HepG2 (cell line): ENCODE measurements around the gene CSNK1G1. TPM values are rescaled to one million over a fixed set of nuclear protein-coding genes. Genes with fewer than 3 reads are reported as not detected.

Experiments used
- ATAC-seq: fragments of 200-7000 bp; cut with Tn5 transposase; 3 replicates; pipeline ENCODE4 v1.9.1; 2020; ENCODE audit warnings: mild to moderate bottlenecking, moderate library complexity
- BruUV-seq: library from RNA; stranded (reverse); fragments of 400-500 nt; replicated peaks from 2 replicates; lab custom pipeline; 2021; lab: Mats Ljungman, UMichigan
- CTCF ChIA-PET: fragments of 300-600 bp; formaldehyde crosslinking; extraction: SDS; loops from one replicate; lab custom pipeline; 2021; ENCODE audit warnings: low total read pairs, inconsistent platforms, low intra/inter-chr PET ratio; lab: Yijun Ruan, JAX
- POLR2A ChIA-PET: fragments of 350-600 bp; sonication (Branson Sonifier 250); formaldehyde crosslinking; loops from one replicate; lab custom pipeline; 2020; ENCODE audit warnings: antibody characterized with exemption, inconsistent platforms; lab: Yijun Ruan, JAX
- DNase-seq: peaks from one replicate; pipeline ENCODE4 v3.0.0-alpha.2; 2015; ENCODE audit warnings: low spot score
- FAIRE-seq: peaks from 3 replicates; lab custom pipeline; 2011; peaks lifted over from hg19 to GRCh38; lab: Jason Lieb, UNC
- H2AFZ ChIP-seq: one replicate; pipeline ENCODE4 v1.6.1; 2011; ENCODE audit warnings: low read length, inconsistent platforms
- H3K27ac ChIP-seq: fragments of 300-600 bp; 3 replicates; pipeline ENCODE4 v1.8.0; 2011; ENCODE audit warnings: mixed run types, mild to moderate bottlenecking, mixed read lengths, low read length, inconsistent platforms; ENCODE audit not compliant: insufficient read depth; ENCODE audit errors: extremely low read length
- H3K27me3 ChIP-seq, 2 experiments: fragments of 200-600 bp in 1 of 2; 2 replicates in 1 of 2; 3 replicates in 1 of 2; pipeline versions ENCODE4 v1.6.0 to v1.8.0; 2011; ENCODE audit warnings: low read length in 2 of 2, mild to moderate bottlenecking in 2 of 2, moderate library complexity in 2 of 2, inconsistent platforms in 1 of 2; ENCODE audit not compliant: insufficient read depth in 2 of 2, control insufficient read depth in 1 of 2
- H3K36me3 ChIP-seq, 2 experiments: fragments of 200-600 bp in 1 of 2; replicated peaks in 1 of 2; 2 replicates in 1 of 2; 3 replicates in 1 of 2; pipeline versions ENCODE4 v1.5.1 to v1.8.0; 2011; ENCODE audit warnings: low read length in 2 of 2, inconsistent platforms in 1 of 2; ENCODE audit not compliant: insufficient read depth in 2 of 2, control insufficient read depth in 1 of 2
- H3K4me1 ChIP-seq: 2 replicates; pipeline ENCODE4 v1.5.1; 2012; ENCODE audit warnings: low read length, inconsistent platforms; ENCODE audit not compliant: insufficient read depth
- H3K4me2 ChIP-seq: 2 replicates; pipeline ENCODE4 v1.6.0; 2011; ENCODE audit warnings: low read depth, low read length, inconsistent platforms
- H3K4me3 ChIP-seq, 3 experiments: fragments of 200-600 bp in 1 of 3; sonication (generic), shearing (Covaris generic) in 1 of 3; replicated peaks in 1 of 3; 2 replicates each; pipeline ENCODE4 v1.5.1; 2011 to 2016; ENCODE audit warnings: low read length in 3 of 3, inconsistent platforms in 2 of 3, low read depth in 2 of 3, mild to moderate bottlenecking in 2 of 3, control low read depth in 1 of 3, mixed read lengths in 1 of 3; ENCODE audit not compliant: insufficient read depth in 1 of 3
- H3K79me2 ChIP-seq: one replicate; pipeline ENCODE4 v1.6.1; 2011; ENCODE audit warnings: low read length, inconsistent platforms; ENCODE audit not compliant: insufficient read depth
- H3K9ac ChIP-seq: 2 replicates; pipeline ENCODE4 v1.6.0; 2011; ENCODE audit warnings: mild to moderate bottlenecking, low read depth, low read length, inconsistent platforms; ENCODE audit not compliant: insufficient read depth
- H3K9me3 ChIP-seq: 2 replicates; pipeline ENCODE4 v1.5.1; 2012; ENCODE audit warnings: mild to moderate bottlenecking, low read length
- H4K20me1 ChIP-seq: 2 replicates; pipeline ENCODE4 v1.6.0; 2011; ENCODE audit warnings: inconsistent platforms, mild to moderate bottlenecking, low read length, moderate library complexity; ENCODE audit not compliant: insufficient read depth
- CBX2 ChIP-seq, 2 experiments: fragments of 200-600 bp in 1 of 2; sonication (generic); formaldehyde crosslinking in 1 of 2; IDR thresholded peaks; 2 replicates each; pipeline versions ENCODE4 v1.7.0 to v1.8.1; 2018 to 2022; ENCODE audit warnings: low read depth in 2 of 2, low read length in 1 of 2, mild to moderate bottlenecking in 1 of 2, missing genetic modification reagents in 1 of 2
- HOXA9 ChIP-seq: sonication (generic); formaldehyde crosslinking; IDR thresholded peaks from 2 replicates; pipeline ENCODE4 v1.8.1; 2022; ENCODE audit warnings: missing genetic modification reagents, mild to moderate bottlenecking, moderate library complexity, borderline replicate concordance
- JDP2 ChIP-seq: sonication (generic); formaldehyde crosslinking; IDR thresholded peaks from 2 replicates; pipeline ENCODE4 v1.8.1; 2022; ENCODE audit warnings: missing genetic modification reagents, borderline replicate concordance
- NR2C2 ChIP-seq: sonication (generic); formaldehyde crosslinking; IDR thresholded peaks from 2 replicates; pipeline ENCODE4 v1.4.0; 2020; ENCODE audit warnings: missing genetic modification reagents, mild to moderate bottlenecking, moderate library complexity, borderline replicate concordance
- SNAPC2 ChIP-seq: sonication (generic); formaldehyde crosslinking; IDR thresholded peaks from 2 replicates; pipeline ENCODE4 v1.8.1; 2022; ENCODE audit warnings: mild to moderate bottlenecking, missing genetic modification reagents
- ZBTB2 ChIP-seq: sonication (generic); formaldehyde crosslinking; IDR thresholded peaks from 2 replicates; pipeline ENCODE4 v1.8.0; 2022; ENCODE audit warnings: low read depth, missing genetic modification reagents
- ZNF24 ChIP-seq: fragments of 450-650 bp; IDR thresholded peaks from 2 replicates; pipeline ENCODE4 v1.6.1; 2017; ENCODE audit warnings: antibody characterized with exemption, mild to moderate bottlenecking
- ZNF552 ChIP-seq: sonication (generic); formaldehyde crosslinking; IDR thresholded peaks from 2 replicates; pipeline ENCODE4 v1.9.0; 2022; ENCODE audit warnings: missing genetic modification reagents, mild to moderate bottlenecking, borderline replicate concordance
- ZNF563 ChIP-seq: sonication (generic); formaldehyde crosslinking; IDR thresholded peaks from 2 replicates; pipeline ENCODE4 v1.8.0; 2022; ENCODE audit warnings: mild to moderate bottlenecking, moderate library complexity, missing genetic modification reagents
- ZNF567 ChIP-seq: sonication (generic); formaldehyde crosslinking; IDR thresholded peaks from 2 replicates; pipeline ENCODE4 v1.8.1; 2023; ENCODE audit warnings: mild to moderate bottlenecking, missing genetic modification reagents, borderline replicate concordance
- ZNF652 ChIP-seq: IDR thresholded peaks from 2 replicates; pipeline ENCODE4 v1.6.1; 2016; ENCODE audit warnings: low read depth, borderline replicate concordance
- ZNF788 ChIP-seq: sonication (generic); formaldehyde crosslinking; IDR thresholded peaks from 2 replicates; pipeline ENCODE4 v1.5.0; 2020; ENCODE audit warnings: mild to moderate bottlenecking, missing genetic modification reagents, borderline replicate concordance
- ZZZ3 ChIP-seq: sonication (generic); formaldehyde crosslinking; IDR thresholded peaks from 2 replicates; pipeline ENCODE4 v1.4.0; 2020; ENCODE audit warnings: missing genetic modification reagents, mild to moderate bottlenecking, borderline replicate concordance
- in situ Hi-C: cut with HindIII; loops from 2 replicates; pipeline ENCODE4 v1.10.0; 2017; ENCODE audit warnings: low pct_unique_long_range_greater_than_20kb; ENCODE audit not compliant: extremely low pct_ligation_motif_present
- intact Hi-C: fragments of 100-400 bp; cut with micrococcal nuclease; formaldehyde crosslinking; loops from one replicate; pipeline ENCODE4 v1.10.0; 2022; ENCODE audit not compliant: unreplicated experiment
- polyA plus RNA-seq, 8 experiments: library from polyadenylated mRNA; depleted of rRNA in 3 of 8; stranded (reverse) in 7 of 8; unstranded in 1 of 8; fragments of >200 nt; fragmentation: Illumina TruSeq in 4 of 8; extraction: Trizol in 4 of 8; gene quantifications; 2 replicates each; pipeline versions ENCODE4 v1.2.1 to v1.2.3, GENCODE V29; 2011 to 2016; ENCODE audit warnings: low read depth in 4 of 8, missing spikeins in 1 of 8, mixed read lengths in 1 of 8; ENCODE audit not compliant: insufficient read depth in 1 of 8
- total RNA-seq, 5 experiments: library from RNA; depleted of rRNA; stranded (reverse); fragments of >200 nt; fragmentation: Illumina TruSeq; extraction: Trizol; gene quantifications; 2 replicates each; pipeline ENCODE4 v1.2.3, GENCODE V29; 2016; ENCODE audit warnings: low read depth in 1 of 5
- TF ChIP-seq, protein P1 (sequence below): sonication (generic); formaldehyde crosslinking; conservative IDR thresholded peaks from 2 replicates; pipeline ENCODE4 v1.4.0; 2020; ENCODE audit warnings: missing genetic modification reagents
- TF ChIP-seq, protein P2 (sequence below): sonication (generic); formaldehyde crosslinking; IDR thresholded peaks from 2 replicates; pipeline ENCODE4; 2020; ENCODE audit warnings: missing genetic modification reagents, mild to moderate bottlenecking, borderline replicate concordance

Gene CSNK1G1
- total and polyA plus RNA-seq, 2 of the 13 experiments (the other 11 are each of a cell fraction or from before 2014, with no cell fraction given), result 8.5 to 12.6 TPM

DNA sequence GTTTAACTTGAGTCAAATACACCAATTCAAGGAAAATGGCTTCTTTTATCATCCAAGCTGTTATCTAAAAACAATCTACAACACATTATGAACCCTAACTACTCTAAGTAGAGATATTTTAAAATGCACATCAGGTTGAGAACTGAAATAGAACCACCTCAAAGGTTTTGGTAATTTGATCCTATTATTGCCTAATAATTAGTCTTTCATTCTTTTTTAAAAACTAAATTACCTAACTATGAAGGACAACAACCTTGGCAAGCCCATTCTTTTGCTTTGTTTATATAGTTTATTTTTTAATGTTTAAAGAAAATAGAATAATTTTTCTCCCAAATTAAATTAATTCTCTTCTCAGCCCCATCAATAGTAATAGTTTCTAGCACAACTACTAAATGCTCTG, 132.1 kb downstream of the CSNK1G1 start:
- FAIRE-seq (no peak), ATAC-seq (no peak), DNase-seq (no peak)
- Histone ChIP-seq H3K4me1 (peaks cover 23% of the 10 kb centered on the region; the same call in 1 of the 2 replicates), H3K36me3 (no peaks in the 10 kb centered on the region), H3K9me3 (no peaks in the 10 kb centered on the region), H2AFZ (no peak overlapping the region), H3K9ac (no peak overlapping the region), H3K27me3 (no peaks in the 10 kb centered on the region), H3K27ac (no peak overlapping the region), H4K20me1 (no peaks in the 10 kb centered on the region), H3K79me2 (no peaks in the 10 kb centered on the region)
- BruUV-seq, result no TSS peak
- in situ Hi-C loops (loop anchor here (25.0 kb wide), 1 partner anchor 463 kb away; no protein-coding TSS in a partner anchor), intact Hi-C loops (no loop called here)
- CTCF ChIA-PET, result no interaction called here
- POLR2A ChIA-PET, result no interaction called here
- no peak for TF ChIP-seq NR2C2 (CRISPR knock-in tag)
- TF ChIP-seq ZNF552 (CRISPR knock-in tag), result no peak
- no peak for TF ChIP-seq ZNF788 (CRISPR knock-in tag)
- TF ChIP-seq ZNF24, result no peak
- no peak for TF ChIP-seq ZBTB2 (CRISPR knock-in tag)
- no peak for TF ChIP-seq CBX2 (IDR thresholded peaks at IDR 0.05; ENCODE audit: low read depth, low read length)
- no peak for TF ChIP-seq CBX2 (CRISPR knock-in tag; IDR thresholded peaks at IDR 0.05; ENCODE audit: low read depth)
- TF ChIP-seq, protein P1, sequence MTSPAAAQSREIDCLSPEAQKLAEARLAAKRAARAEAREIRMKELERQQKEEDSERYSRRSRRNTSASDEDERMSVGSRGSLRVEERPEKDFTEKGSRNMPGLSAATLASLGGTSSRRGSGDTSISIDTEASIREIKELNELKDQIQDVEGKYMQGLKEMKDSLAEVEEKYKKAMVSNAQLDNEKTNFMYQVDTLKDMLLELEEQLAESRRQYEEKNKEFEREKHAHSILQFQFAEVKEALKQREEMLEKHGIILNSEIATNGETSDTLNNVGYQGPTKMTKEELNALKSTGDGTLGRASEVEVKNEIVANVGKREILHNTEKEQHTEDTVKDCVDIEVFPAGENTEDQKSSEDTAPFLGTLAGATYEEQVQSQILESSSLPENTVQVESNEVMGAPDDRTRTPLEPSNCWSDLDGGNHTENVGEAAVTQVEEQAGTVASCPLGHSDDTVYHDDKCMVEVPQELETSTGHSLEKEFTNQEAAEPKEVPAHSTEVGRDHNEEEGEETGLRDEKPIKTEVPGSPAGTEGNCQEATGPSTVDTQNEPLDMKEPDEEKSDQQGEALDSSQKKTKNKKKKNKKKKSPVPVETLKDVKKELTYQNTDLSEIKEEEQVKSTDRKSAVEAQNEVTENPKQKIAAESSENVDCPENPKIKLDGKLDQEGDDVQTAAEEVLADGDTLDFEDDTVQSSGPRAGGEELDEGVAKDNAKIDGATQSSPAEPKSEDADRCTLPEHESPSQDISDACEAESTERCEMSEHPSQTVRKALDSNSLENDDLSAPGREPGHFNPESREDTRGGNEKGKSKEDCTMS, result no peak
- TF ChIP-seq, protein P2, sequence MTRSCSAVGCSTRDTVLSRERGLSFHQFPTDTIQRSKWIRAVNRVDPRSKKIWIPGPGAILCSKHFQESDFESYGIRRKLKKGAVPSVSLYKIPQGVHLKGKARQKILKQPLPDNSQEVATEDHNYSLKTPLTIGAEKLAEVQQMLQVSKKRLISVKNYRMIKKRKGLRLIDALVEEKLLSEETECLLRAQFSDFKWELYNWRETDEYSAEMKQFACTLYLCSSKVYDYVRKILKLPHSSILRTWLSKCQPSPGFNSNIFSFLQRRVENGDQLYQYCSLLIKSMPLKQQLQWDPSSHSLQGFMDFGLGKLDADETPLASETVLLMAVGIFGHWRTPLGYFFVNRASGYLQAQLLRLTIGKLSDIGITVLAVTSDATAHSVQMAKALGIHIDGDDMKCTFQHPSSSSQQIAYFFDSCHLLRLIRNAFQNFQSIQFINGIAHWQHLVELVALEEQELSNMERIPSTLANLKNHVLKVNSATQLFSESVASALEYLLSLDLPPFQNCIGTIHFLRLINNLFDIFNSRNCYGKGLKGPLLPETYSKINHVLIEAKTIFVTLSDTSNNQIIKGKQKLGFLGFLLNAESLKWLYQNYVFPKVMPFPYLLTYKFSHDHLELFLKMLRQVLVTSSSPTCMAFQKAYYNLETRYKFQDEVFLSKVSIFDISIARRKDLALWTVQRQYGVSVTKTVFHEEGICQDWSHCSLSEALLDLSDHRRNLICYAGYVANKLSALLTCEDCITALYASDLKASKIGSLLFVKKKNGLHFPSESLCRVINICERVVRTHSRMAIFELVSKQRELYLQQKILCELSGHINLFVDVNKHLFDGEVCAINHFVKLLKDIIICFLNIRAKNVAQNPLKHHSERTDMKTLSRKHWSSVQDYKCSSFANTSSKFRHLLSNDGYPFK (CRISPR knock-in tag), result no peak
- no peak for TF ChIP-seq ZNF652 (CRISPR knock-in tag)
- TF ChIP-seq ZZZ3 (CRISPR knock-in tag), result no peak
- no peak for TF ChIP-seq ZNF567 (CRISPR knock-in tag)
- TF ChIP-seq SNAPC2 (CRISPR knock-in tag), result no peak
- TF ChIP-seq JDP2, result no peak
- no peak for TF ChIP-seq ZNF563
- no peak for TF ChIP-seq HOXA9 (CRISPR knock-in tag)
- TF ChIP-seq, all 625 proteins: peak for 0
- Histone ChIP-seq H3K4me2 (no peak overlapping the region), H3K4me3 (no peak overlapping the region)
